Calu3 (cell line): ENCODE results near the gene DLG2. TPM values are rescaled to one million over a fixed set of nuclear protein-coding genes. Genes with fewer than 3 reads are reported as not detected.

Experiments
- BruUV-seq: library from RNA; stranded (reverse); fragments of 400-500 nt; replicated peaks from 2 replicates; lab custom pipeline; 2021; lab: Mats Ljungman, UMichigan
- CTCF ChIA-PET: fragments of 300-600 bp; sonication (Branson Sonifier 250); formaldehyde crosslinking; loops from one replicate; lab custom pipeline; 2022; ENCODE audit warnings: antibody characterized with exemption; lab: Charles Lee
- DNase-seq: peaks from one replicate; pipeline ENCODE4 v3.0.0; 2022
- H3K27ac Mint-ChIP-seq: one replicate; pipeline ENCODE4 v1.8.0; 2022; ENCODE audit warnings: mixed read lengths; ENCODE audit not compliant: unreplicated experiment
- H3K27me3 Mint-ChIP-seq: one replicate; pipeline ENCODE4 v1.8.0; 2022; ENCODE audit warnings: mixed read lengths; ENCODE audit not compliant: unreplicated experiment
- H3K36me3 Mint-ChIP-seq: one replicate; pipeline ENCODE4 v1.8.0; 2022; ENCODE audit warnings: mild to moderate bottlenecking, moderate library complexity, mixed read lengths; ENCODE audit not compliant: insufficient read depth, unreplicated experiment
- H3K4me1 Mint-ChIP-seq: one replicate; pipeline ENCODE4 v1.8.0; 2022; ENCODE audit warnings: mild to moderate bottlenecking, low read depth, mixed read lengths; ENCODE audit not compliant: unreplicated experiment
- H3K4me3 Mint-ChIP-seq: one replicate; pipeline ENCODE4 v1.8.0; 2022; ENCODE audit warnings: mild to moderate bottlenecking, low read depth, moderate library complexity, mixed read lengths; ENCODE audit not compliant: unreplicated experiment
- H3K9me3 Mint-ChIP-seq: one replicate; pipeline ENCODE4 v1.8.0; 2022; ENCODE audit warnings: low read depth, mixed read lengths; ENCODE audit not compliant: unreplicated experiment
- intact Hi-C: fragments of 100-400 bp; cut with micrococcal nuclease; formaldehyde crosslinking; loops from one replicate; pipeline ENCODE4 v1.10.0; 2022; ENCODE audit not compliant: unreplicated experiment
- total RNA-seq: library from RNA; stranded (reverse); gene quantifications from 2 replicates; pipeline ENCODE4 v1.2.3, GENCODE V29; 2022
- TF ChIP-seq, protein P1 (sequence below): fragments of 200-600 bp; IDR thresholded peaks from one replicate; pipeline ENCODE4 v1.8.0; 2022; ENCODE audit warnings: antibody characterized with exemption; ENCODE audit not compliant: unreplicated experiment

Gene DLG2
- total RNA-seq, 1 experiment from 2014 or later = 0.71 TPM

DNA sequence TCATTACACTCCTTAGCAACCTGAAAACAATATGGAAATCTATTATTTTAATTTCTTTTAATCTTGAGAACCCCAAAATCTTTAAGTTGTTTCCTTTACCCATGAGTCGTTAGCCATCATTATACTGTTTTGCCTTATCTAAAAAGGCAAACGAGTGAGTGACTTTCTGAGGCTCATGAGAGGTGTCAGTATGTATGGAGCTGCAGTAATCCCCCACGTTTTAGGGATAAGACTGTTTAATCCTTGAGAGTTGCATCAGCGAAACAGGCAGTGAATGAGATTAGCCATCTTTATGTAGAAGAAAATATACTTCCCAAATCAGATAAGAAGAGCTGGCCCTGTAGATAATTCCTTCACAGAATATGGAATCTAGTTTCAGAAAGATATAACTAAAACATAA, 1147.0 kb downstream of the DLG2 start:
- DNase-seq = no peak
- CTCF ChIA-PET = no interaction called here
- Mint-ChIP-seq H3K27ac (no peak overlapping the region), H3K4me1 (no peaks in the 10 kb centered on the region), H3K36me3 (no peaks in the 10 kb centered on the region), H3K4me3 (no peak overlapping the region), H3K27me3 (no peaks in the 10 kb centered on the region), H3K9me3 (no peaks in the 10 kb centered on the region)
- BruUV-seq = no TSS peak
- TF ChIP-seq, protein P1, sequence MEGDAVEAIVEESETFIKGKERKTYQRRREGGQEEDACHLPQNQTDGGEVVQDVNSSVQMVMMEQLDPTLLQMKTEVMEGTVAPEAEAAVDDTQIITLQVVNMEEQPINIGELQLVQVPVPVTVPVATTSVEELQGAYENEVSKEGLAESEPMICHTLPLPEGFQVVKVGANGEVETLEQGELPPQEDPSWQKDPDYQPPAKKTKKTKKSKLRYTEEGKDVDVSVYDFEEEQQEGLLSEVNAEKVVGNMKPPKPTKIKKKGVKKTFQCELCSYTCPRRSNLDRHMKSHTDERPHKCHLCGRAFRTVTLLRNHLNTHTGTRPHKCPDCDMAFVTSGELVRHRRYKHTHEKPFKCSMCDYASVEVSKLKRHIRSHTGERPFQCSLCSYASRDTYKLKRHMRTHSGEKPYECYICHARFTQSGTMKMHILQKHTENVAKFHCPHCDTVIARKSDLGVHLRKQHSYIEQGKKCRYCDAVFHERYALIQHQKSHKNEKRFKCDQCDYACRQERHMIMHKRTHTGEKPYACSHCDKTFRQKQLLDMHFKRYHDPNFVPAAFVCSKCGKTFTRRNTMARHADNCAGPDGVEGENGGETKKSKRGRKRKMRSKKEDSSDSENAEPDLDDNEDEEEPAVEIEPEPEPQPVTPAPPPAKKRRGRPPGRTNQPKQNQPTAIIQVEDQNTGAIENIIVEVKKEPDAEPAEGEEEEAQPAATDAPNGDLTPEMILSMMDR = no peak
- intact Hi-C loops = no loop called here

DNA sequence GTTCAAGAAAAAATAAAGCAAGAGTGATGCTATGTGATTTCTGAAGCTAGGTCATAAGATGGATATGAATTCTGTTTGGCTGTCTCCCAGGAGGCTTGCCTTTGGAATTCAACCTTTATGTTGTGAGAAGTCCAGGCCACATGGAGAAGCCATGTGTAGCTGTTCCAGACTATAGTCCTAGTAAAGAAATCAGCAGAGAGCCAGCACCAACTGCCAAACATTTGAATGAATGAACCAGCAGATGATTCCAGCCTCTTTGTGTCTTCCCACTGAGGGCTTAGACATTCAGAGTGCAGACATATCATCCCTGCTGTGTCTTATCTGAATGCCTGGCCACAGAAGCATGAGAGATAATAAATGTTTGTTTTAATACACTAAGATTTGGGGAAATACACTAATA, 1150.6 kb downstream of the DLG2 start:
- TF ChIP-seq, protein P1 = no peak
- H3K27ac Mint-ChIP-seq = no peak overlapping the region
- intact Hi-C loops = no loop called here
- H3K4me1 Mint-ChIP-seq = no peaks in the 10 kb centered on the region
- BruUV-seq = no TSS peak
- CTCF ChIA-PET = no interaction called here
- no peak for DNase-seq
- no peak overlapping the region for H3K4me3 Mint-ChIP-seq
- no peaks in the 10 kb centered on the region for H3K9me3 Mint-ChIP-seq
- no peaks in the 10 kb centered on the region for H3K27me3 Mint-ChIP-seq
- no peaks in the 10 kb centered on the region for H3K36me3 Mint-ChIP-seq

DNA sequence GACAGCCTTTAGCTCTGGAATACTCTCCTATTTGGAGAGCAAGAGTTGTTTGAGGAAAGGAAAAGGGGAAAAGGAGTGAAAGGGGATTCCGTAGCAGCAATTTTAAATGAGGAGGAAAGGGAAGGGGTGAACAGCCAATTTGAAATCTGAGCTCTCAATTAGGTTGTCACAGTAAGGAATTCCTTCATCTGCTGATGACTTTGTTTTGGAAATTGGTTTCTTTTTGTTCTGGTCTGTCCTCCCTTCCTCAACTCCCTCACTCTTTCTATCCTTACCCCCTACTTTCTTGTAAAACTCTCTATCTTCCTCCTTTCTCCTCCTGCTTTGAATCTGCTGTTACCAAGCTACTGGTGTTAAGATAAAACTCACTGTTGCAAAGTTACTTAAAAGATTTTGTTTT, 1155.6 kb downstream of the DLG2 start:
- BruUV-seq = no TSS peak
- no peak overlapping the region for H3K27ac Mint-ChIP-seq
- H3K27me3 Mint-ChIP-seq = peaks cover 19% of the 10 kb centered on the region
- TF ChIP-seq, protein P1 = no peak
- H3K4me1 Mint-ChIP-seq = no peaks in the 10 kb centered on the region
- H3K9me3 Mint-ChIP-seq = no peaks in the 10 kb centered on the region
- intact Hi-C loops = no loop called here
- no peak overlapping the region for H3K4me3 Mint-ChIP-seq
- CTCF ChIA-PET = no interaction called here
- H3K36me3 Mint-ChIP-seq = no peaks in the 10 kb centered on the region
- DNase-seq = no peak

DNA sequence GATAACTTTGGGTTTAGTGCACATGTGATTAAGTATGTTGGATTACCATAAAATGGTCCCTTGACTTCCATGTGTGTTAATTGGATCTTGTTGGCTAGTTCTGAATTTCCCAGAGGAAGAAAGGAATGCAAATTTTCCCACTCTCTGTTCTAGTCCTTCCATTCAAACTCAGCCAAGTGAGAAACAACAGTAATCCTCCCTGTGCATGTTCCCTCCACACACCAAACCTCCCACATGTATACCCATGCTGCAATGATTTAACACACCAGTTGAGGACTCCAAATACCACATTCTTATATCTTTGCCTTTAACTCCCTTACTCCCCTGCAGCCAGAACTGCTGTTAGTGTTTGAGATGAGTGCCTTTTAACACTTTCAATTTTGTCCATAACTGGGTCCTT, 1158.9 kb downstream of the DLG2 start:
- BruUV-seq = no TSS peak
- no peak for DNase-seq
- H3K9me3 Mint-ChIP-seq = no peaks in the 10 kb centered on the region
- H3K4me3 Mint-ChIP-seq = no peak overlapping the region
- H3K4me1 Mint-ChIP-seq = no peaks in the 10 kb centered on the region
- CTCF ChIA-PET = no interaction called here
- no peak overlapping the region for H3K27ac Mint-ChIP-seq
- peaks cover 19% of the 10 kb centered on the region for H3K27me3 Mint-ChIP-seq
- TF ChIP-seq, protein P1 = no peak
- intact Hi-C loops = no loop called here
- H3K36me3 Mint-ChIP-seq = no peaks in the 10 kb centered on the region
